Ishikawa (cell line): ENCODE data around the gene WDR5.

ENCODE experiments used
- EP300 ChIP-seq: IDR thresholded peaks from 2 replicates; pipeline ENCODE4 v1.6.1; 2012; ENCODE audit warnings: borderline replicate concordance
- TAF1 ChIP-seq: IDR thresholded peaks from 2 replicates; pipeline ENCODE4 v1.6.1; 2012; ENCODE audit warnings: low read depth, mild to moderate bottlenecking

DNA sequence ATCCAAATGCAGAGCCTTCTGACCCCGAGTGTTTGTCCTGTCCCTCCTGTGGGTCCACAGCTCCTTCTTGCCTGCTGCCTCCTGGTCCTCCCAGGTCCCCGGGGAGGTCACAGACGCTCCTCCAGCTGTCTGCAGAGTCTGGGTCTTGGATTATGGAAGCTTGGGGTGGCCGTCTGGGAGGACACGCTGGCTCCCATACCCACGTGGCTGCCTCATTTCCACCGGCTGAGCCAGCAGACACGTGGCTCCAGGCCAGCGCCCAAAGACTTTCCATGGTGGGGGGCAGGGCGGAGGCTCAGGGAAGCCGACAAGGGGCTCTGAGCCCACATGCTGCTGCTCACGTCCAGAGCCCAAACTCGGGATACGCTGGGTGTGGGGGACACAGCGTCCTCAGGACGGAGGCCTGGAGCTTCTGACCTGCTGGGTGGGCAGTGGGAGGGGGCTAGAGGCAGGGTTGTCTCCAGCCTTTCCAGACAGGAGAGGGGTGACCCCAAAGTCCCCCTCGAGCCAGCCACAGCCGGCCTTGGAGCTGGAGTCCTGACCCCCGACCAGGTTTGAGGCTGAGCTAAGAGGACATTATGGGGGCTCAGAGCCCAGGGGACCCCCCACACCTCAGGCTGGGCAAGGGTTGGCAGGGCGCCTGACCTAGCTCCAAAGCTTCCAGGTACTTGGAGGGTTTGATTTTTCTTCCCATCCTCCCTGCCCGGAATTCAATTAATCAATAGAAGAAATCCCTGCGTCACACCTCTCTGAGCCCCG, 52.7 kb downstream of the WDR5 start:
- TF ChIP-seq EP300: no peak
- TF ChIP-seq TAF1: no peak
